Lung microvascular endothelial cell (primary cell): Measurements from ENCODE around the gene ABCF2. TPM values are rescaled to one million over a fixed set of nuclear protein-coding genes. Genes with fewer than 3 reads are reported as not detected.

ENCODE experiments used
- DNase-seq, 2 donors: peaks; one replicate each; pipeline versions ENCODE4 v3.0.0 to v3.0.0-alpha.2; 2010; ENCODE audit warnings: low read depth in 2 of 2
- total RNA-seq: library from RNA; depleted of rRNA; stranded (reverse); fragments of >200 nt; gene quantifications from 2 replicates; pipeline ENCODE4 v1.2.1, GENCODE V29; 2014

ABCF2 gene
- total RNA-seq, 1 donor from 2014 or later: 39.5 TPM

DNA sequence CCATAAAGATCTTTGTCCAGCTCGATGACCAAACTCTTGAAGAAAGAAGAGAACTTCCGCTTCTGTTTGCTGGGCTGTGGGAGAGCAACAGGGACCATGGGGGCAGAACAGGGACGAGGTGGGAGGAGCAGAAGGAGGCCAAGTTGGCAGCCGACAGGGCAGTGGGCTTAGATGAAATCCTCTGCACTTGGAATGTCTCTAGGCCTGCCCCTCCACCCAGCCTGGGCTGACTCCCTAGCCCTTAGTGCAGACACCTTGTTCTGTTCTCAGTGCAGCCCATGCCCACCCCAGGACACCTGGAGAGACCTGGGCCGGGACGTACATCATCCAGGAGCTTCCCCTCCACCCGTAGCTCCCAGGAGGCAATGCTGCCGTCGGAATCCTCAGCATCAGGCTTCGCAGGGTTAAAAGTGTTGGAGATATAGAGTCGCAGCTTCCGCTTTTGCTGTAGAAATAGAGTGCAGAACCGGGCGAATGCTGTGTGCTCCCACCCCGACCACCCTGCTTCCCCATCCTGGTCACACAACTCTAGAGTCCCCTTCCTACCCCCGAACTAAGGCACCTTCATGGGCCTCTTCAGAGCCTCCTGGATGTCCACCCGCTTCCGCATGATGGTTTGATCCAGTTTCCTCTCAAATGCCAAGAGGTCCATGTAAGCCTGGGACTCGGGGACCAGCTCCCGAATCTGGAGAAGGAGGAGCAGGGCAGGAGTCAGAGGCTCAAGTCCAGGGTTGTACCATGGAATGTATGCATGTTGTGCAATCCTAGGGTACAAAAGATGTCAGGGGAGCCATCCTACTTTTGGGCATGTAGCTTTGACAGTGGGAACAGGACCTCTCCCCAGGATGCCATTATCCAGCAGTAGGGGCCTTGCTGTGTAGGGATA is 15.4 kb upstream of the ABCF2 start:
- no peak for DNase-seq

DNA sequence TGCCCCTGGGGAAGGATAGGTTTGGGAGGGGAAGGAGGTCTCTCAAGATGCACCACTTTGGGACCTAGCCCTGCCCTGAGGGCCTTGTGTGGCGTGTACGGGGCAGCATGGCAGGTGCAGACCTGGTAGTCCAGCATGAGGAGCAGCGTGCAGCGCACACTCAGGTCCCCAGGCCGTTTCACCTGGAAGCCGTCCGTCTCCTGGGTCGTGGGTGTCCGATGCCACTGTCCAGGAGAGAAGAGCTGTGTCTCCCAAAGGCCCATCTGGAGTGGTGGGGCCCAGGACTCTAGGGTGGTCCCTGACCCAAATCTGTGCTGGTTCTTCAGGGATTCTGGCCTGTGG is 14.7 kb upstream of the ABCF2 start:
- no peak for DNase-seq

DNA sequence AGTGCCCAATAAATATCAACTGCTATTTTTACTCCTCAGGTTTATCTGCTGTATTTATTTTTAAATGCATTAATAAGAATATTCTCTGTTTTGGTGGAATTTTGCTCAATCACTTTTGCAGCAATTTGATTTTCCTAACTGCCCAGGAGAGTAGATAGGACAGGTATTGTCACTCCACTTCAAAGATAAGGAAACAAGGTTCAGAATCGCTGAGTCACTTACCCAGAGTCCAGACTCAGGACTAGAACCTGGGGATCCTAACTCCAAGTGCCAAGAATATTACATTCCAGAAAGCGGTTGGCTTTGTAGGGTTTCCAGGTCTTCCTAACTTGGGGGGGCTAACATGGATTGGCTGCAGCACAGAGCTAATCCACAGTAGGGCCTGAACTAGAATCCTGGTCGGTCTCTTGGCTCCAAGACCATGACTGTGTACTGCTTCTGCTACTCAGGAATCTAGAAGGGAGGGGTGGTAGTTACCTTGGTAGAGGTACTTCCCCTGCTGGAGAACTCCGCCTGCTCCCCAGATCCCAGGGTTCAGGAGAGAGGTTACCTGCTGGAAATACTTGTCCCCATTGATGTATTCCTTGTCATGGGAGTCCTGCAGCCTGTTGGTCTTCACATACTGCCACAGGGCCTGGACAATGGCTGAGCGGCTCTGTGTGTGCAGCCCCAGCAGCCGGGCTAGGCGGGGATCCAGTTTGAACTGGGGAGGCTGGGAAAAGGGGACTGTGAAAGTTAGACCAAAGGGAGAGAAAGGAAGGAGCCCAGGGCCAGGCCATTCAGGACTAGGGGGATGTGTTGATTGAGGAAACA is 14.1 kb upstream of the ABCF2 start:
- DNase-seq: no peak

DNA sequence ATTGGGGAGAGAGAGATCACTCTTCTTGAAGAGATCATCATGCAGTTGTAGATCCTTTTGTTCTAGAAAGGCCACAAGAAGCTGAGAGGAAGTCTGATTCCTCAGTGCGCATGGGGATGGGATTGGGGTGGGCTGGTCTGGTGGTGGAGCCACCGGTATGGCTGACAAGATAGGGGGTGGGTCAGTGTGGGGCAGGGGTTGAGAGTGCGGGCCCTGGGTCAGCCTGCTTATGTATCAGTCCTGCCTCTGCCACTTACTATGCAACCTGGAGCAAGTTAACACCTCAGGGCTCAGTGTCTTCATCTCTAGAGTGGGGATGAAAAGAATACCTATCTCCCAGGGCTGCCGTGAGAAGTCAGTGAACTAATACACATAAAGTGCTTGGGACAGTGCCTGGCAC is 13.5 kb upstream of the ABCF2 start:
- no peak for DNase-seq

DNA sequence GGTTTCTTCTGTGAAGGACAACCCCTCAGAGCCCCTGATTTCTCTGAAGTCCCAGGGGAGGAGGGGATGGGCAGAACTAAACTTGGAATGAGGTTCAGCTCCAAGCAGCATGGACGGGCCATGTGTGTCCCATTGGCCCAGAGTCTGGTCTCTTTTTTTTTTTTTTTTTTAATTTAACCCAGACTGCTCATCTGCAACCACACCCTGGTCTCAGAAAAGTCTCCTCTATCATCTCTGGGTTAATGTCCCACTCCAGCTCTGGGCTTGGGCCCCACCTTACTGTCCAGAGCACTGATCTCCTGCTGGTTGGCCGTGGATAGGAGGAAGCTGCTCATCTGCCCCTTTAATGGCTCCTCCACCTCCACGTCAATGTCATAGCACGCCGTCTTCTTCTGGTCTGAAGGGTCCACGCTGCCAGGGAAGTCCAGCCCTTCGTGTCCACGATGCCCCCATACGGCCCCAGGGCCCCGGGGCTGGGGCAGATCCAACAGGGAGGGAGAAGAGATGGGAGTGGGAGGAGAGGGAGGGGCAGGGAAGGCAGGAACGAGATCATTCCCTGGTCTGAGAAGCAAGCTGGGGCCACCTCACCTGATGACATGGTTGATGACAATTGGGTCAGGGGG is 12.9 kb upstream of the ABCF2 start:
- no peak for DNase-seq

DNA sequence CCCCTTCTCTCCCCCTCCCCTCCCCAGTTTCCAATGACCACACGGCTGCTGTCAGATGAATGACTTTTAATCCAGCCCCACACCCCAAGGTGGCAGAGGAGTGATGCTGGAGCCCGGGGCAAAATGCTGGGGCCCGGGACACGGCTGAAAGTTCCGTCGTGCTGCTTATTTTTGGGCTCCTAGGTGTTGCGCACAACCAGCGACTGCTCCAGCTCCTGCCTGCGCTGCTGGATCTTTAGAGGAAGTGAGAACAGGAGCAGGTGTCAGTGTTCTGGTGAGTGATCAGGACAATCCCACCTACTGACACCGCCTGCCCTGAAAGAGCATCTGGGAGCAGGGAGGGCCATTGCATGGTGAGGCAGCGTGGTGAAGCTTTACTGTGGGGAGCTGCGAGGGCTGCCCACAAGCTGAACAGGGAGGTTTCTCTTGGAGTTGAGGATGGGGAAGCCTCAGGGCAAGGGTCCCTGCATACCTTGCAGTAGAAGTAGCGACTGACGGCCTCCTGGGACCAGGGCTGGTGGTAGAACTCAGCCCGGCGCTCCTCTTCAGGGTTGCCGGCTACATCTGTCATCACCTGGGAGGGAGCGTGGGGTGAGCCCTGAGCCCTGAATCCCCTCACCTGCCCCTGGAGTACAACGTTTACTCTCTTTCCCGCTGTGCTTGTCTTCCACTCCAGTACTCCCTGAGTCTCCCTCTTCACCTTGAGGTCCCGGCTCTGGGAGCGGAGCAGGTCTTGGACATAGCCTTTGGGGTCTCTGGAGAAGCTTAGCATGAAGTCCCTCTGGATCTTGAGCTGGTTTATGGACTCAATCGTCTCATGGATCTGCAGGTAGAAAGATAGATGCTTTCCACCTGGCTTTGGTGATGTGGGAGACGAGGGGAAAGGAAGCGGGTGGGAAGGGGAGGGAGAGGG is 12.2 kb upstream of the ABCF2 start:
- DNase-seq: no peak

DNA sequence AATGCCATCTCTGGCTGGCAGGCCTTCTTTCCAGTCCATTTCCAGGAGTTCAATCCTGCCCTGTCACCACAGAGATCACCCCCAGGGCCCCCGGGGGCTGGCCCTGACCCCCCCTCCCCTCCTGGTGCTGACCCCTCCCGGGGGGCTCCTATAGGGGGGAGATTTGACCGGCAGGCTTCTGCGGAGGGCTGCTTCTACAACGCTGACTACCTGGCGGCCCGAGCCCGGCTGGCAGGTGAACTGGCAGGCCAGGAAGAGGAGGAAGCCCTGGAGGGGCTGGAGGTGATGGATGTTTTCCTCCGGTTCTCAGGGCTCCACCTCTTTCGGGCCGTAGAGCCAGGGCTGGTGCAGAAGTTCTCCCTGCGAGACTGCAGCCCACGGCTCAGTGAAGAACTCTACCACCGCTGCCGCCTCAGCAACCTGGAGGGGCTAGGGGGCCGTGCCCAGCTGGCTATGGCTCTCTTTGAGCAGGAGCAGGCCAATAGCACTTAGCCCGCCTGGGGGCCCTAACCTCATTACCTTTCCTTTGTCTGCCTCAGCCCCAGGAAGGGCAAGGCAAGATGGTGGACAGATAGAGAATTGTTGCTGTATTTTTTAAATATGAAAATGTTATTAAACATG is 11.3 kb upstream of the ABCF2 start:
- no peak for DNase-seq

DNA sequence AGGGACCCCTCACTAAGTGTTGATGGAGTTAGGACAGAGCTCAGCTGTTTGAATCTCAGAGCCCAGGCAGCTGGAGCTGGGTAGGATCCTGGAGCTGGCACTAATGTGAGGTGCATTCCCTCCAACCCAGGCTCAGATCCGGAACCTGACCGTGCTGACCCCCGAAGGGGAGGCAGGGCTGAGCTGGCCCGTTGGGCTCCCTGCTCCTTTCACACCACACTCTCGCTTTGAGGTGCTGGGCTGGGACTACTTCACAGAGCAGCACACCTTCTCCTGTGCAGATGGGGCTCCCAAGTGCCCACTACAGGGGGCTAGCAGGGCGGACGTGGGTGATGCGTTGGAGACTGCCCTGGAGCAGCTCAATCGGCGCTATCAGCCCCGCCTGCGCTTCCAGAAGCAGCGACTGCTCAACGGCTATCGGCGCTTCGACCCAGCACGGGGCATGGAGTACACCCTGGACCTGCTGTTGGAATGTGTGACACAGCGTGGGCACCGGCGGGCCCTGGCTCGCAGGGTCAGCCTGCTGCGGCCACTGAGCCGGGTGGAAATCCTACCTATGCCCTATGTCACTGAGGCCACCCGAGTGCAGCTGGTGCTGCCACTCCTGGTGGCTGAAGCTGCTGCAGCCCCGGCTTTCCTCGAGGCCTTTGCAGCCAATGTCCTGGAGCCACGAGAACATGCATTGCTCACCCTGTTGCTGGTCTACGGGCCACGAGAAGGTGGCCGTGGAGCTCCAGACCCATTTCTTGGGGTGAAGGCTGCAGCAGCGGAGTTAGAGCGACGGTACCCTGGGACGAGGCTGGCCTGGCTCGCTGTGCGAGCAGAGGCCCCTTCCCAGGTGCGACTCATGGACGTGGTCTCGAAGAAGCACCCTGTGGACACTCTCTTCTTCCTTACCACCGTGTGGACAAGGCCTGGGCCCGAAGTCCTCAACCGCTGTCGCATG is 10.5 kb upstream of the ABCF2 start:
- no peak for DNase-seq

DNA sequence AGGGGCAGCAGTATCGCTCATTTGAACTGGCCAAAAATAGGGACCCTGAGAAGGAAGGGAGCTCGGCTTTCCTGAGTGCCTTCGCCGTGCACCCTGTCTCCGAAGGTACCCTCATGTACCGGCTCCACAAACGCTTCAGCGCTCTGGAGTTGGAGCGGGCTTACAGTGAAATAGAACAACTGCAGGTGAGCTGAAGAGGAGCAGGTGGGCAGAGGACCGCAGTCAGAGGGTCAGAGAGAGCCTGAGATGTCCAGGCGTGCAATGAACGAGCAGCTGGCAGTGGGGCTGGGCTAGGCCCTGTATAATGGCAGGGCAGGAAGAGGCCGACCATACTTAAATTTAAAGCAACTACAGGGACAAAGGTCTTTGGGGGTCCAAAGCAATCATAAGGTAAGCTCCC is 9.4 kb upstream of the ABCF2 start:
- no peak for DNase-seq

DNA sequence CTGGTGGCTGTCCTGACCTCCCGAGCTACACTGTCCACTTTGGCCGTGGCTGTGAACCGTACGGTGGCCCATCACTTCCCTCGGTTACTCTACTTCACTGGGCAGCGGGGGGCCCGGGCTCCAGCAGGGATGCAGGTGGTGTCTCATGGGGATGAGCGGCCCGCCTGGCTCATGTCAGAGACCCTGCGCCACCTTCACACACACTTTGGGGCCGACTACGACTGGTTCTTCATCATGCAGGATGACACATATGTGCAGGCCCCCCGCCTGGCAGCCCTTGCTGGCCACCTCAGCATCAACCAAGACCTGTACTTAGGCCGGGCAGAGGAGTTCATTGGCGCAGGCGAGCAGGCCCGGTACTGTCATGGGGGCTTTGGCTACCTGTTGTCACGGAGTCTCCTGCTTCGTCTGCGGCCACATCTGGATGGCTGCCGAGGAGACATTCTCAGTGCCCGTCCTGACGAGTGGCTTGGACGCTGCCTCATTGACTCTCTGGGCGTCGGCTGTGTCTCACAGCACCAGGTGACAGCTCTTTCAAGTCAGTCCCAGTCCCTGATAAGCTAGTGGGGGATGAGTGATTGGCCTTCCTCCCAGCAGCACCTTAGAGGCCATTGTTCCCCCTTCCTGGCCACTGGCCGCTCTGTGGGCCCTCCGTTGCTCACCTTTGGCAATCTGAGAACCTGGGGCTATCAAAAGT is 8.2 kb upstream of the ABCF2 start:
- no peak for DNase-seq

DNA sequence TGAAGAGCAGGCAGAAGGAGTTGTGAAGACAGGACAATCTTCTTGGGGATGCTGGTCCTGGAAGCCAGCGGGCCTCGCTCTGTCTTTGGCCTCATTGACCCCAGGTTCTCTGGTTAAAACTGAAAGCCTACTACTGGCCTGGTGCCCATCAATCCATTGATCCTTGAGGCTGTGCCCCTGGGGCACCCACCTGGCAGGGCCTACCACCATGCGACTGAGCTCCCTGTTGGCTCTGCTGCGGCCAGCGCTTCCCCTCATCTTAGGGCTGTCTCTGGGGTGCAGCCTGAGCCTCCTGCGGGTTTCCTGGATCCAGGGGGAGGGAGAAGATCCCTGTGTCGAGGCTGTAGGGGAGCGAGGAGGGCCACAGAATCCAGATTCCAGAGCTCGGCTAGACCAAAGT is 6.8 kb upstream of the ABCF2 start:
- no peak for DNase-seq

DNA sequence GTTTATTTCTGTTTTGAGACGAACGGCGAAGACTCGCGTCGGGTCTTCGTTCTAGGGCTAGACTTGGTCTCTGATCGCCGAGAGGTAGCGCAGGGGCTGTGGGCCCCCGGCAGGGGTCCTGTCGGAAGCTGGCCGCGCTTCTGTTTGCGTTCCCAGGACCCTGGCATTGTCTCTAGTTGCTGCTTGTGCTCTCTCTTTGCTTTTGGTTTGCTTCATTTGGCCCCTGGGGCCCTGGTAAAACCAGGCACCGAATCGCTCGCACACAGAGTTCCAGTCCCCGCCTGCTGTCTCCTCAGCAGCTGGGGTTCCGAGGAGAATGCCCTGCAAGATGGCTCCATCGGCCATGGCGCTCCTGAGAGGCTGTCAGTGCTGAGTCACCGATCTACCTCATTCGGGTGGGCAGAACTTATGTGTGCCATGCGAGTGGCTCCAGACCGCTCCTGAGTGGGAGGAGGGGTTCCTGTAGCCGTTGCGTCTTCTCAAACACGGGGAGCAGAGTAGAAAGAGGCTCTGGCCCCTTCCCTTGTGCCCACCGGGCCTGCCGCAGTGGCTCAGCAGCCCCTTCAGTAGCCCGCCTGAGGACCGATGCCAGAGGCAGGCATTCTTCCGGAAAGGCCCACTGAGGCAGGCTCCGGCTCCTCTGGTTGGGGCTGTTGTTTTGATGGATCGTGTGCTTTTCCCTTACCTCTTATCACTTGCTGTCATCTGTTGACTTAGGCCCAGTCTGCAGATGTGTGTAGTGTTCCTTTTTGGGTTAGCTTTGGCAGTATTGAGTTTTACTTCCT is 6.1 kb upstream of the ABCF2 start:
- DNase-seq: peak; percentile 74 to 91

DNA sequence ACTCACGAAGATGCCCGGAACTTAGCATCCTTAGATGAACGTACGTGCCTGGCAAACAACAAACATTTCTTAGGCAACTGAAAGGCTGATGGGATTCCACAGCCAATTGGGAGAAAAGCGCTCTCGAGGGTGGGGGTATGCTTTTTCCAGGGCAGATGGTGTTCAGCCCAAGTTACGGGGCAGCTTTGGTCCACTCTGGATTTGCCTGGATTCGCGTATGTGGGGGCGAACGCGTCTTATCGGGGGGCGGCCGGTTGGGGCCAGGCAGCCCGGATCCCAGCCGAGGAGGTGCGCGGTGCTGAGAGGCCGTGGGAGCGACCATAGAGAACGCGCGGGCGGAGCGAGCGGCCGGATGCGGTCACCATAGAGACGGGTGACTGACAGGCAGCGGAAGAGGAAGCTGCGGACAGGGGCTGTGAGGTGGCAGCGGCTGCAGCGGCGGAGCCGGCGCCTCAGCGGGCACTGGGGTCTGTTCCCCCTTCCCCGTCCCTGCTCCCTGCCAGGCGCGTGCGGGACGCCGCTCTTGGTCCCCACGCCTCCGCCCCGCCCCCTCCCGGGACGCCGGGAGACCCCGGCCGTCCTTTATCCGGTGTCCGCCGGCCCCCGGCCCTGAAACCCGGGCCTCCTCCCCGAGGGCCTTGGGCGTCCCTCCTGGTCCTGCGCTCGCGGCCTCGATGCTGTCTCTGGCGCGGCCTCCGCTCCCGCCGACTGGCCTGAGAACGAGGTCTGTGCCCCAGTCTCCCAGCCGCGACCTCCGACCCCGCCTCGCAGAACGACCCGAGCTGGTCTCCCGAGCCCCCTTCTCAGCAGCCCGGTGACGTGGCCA is 5.3 kb upstream of the ABCF2 start, which contains the start of gene CHPF2:
Gene CHPF2 (plus strand): TSS at position 393 of the 826 bp plus-strand sequence. CDS start 1,529 bp downstream, outside the sequence.
- peak; percentile 91 for DNase-seq

DNA sequence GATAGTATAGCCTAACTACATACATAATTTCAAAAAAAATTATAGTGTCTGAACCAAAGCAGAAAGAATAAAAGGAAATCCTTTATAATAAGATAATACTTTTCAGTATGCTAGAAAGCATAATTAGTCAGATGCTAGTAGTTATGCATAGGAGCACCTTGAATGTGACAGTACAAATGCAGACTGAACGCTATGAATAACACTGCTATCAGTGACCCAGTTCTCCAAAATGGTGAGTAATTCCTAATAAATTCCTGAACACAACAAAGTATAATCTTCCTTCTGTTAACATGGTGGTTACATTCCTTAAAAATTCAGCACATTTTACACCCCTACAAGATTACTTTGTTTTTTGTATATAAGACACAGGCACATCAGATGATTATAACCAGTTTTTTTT is 4.1 kb upstream of the ABCF2 start:
- no peak for DNase-seq

DNA sequence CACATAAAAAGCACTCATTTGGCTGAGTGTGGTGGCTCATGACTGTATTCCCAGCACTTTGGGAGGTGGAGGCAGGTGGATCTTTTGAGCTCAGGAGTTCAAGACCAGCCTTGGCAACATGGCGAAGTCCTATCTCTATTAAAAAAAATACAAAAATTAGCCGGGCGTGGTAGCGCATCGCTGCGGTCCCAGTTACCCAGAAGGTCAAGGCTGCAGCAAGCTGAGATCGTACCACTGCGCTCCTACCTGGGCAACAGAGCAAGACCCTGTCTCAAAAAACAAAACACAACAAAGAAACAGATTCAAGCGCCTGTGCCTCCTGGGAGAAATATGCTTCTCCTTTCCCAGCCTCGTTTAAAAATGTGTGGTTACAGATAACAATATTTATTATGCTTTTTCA is 2.2 kb upstream of the ABCF2 start:
- no peak for DNase-seq

DNA sequence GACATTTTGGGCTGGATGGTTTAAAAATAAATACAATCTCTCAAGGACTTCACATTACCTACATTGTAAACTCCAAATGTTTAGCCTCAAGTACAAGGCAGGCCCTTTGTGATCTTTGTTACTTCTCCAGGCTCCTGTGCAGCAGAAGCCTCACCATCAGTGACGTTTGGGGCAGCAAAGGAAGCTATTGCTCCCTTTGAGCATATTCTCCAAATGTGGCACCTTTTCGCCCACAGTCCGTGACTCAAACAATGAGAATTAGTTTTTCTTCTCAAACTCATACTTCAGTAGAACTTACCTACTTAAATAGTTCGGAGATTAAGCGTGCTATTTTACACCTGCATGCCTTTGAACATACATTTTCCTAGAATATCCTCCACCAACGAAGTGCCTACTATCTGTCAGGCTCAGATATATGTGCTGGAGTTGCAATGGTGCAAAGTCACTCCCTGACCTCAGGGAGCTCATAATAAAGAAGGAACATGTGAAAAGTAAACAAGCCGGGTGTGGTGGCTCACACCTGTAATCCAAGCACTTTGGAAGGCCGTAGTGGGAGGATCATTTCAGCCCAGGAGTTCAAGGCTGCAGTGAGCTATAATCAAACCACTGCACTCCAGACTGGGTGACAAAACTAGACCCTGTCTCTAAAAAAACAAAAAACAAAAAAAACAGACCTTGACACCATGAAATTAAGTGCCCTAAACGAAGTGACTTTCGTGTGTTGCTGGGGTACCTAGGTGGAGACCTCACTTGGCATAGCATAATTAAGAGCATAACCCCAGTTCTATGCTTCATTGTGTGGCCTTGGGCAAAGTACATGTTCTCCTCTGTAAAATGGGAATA is 1.2 kb upstream of the ABCF2 start:
- no peak for DNase-seq

DNA sequence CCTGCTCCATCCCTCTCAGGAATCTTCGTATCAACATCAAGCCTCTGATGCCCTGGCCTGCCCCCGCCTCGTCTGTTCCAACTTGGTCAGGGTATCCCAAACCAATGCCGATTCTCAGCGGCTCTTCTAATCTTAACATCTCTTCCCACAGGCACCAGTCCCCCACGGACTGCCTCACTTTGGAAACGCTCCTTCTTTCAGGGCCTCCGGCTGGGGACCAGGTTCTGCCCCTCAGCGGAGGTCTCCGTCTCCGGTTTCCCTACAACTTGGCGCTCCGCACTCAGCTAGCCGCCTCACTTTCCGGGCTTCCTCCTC is 488 bp downstream of the ABCF2 start:
- no peak for DNase-seq
